Breast epithelium (tissue), 3 donors: ENCODE data around the gene AARS2.

Experiments used
- POLR2AphosphoS5 ChIP-seq, 3 donors: sonication (generic); formaldehyde crosslinking; IDR thresholded peaks; one replicate each; pipeline ENCODE4 v1.6.1; 2017; ENCODE audit warnings: antibody characterized with exemption in 3 of 3
- TF ChIP-seq, protein P1 (sequence below), 3 donors: fragments of 450-650 bp; IDR thresholded peaks; one replicate each; pipeline ENCODE4 v1.5.1; 2016 to 2017; ENCODE audit warnings: antibody characterized with exemption in 3 of 3, mild to moderate bottlenecking in 3 of 3, moderate library complexity in 3 of 3

DNA sequence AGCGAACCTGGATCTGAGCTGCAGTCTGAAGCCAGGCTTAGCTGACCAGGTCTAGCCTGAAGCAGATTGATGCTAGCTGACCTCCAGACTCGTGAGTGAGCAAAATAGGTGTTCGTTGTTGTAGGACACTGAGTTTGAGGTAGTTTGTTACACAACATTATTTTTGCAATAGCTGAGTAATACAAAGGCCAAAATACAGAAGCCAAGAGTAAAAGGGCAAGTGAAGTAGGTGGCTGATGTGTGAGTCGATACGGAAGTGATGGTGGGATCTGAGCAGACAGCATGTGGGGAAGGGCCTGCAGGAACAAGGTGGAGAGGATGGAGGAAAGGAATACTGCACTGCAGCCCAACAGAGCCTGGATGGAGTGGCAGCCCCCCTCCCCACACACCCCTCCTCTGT lies 20.8 kb upstream of the AARS2 start:
- no peak for TF ChIP-seq POLR2AphosphoS5 (IDR thresholded peaks at IDR 0.05)
- TF ChIP-seq, protein P1, sequence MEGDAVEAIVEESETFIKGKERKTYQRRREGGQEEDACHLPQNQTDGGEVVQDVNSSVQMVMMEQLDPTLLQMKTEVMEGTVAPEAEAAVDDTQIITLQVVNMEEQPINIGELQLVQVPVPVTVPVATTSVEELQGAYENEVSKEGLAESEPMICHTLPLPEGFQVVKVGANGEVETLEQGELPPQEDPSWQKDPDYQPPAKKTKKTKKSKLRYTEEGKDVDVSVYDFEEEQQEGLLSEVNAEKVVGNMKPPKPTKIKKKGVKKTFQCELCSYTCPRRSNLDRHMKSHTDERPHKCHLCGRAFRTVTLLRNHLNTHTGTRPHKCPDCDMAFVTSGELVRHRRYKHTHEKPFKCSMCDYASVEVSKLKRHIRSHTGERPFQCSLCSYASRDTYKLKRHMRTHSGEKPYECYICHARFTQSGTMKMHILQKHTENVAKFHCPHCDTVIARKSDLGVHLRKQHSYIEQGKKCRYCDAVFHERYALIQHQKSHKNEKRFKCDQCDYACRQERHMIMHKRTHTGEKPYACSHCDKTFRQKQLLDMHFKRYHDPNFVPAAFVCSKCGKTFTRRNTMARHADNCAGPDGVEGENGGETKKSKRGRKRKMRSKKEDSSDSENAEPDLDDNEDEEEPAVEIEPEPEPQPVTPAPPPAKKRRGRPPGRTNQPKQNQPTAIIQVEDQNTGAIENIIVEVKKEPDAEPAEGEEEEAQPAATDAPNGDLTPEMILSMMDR (IDR thresholded peaks at IDR 0.05), result no peak
